ENCODE measurements around the gene MLANA. TPM values are rescaled to one million over a fixed set of nuclear protein-coding genes. Genes with fewer than 3 reads are reported as not detected.

Gene MLANA
- polyA plus RNA-seq, 1 donor (not counting 4 experiments of a cell fraction or from before 2014, with no cell fraction given) = not detected

GRCh38 chr9:5938449-5938848, 47.8 kb downstream of the MLANA start:
- Histone ChIP-seq H3K4me2 (ENCODE audit: control insufficient read depth, extremely low read depth, insufficient read depth, low read depth, low read length) (no peak overlapping the region), H3K9me1 (ENCODE audit: control insufficient read depth, extremely low read depth, insufficient read depth, low read length) (no peaks in the 10 kb centered on the region), H2AFZ (ENCODE audit: control insufficient read depth, low read length) (no peak overlapping the region), H3K9me3 (ENCODE audit: control insufficient read depth, low read depth, low read length) (no peaks in the 10 kb centered on the region), H3K27me3 (ENCODE audit: control insufficient read depth, extremely low read depth, insufficient read depth, low read length) (no peaks in the 10 kb centered on the region), H3K36me3 (ENCODE audit: control insufficient read depth in 2 of 2, extremely low read depth in 1 of 2, insufficient read depth in 2 of 2, low read length in 2 of 2) (peaks cover 0 to 4% of the 10 kb centered on the region in 2 experiments), H3K9ac (ENCODE audit: control insufficient read depth, extremely low read depth, insufficient read depth, low read length) (no peak overlapping the region), H3K79me2 (ENCODE audit: control insufficient read depth, insufficient read depth, low read length) (no peaks in the 10 kb centered on the region), H3K4me1 (ENCODE audit: control insufficient read depth, extremely low read depth, insufficient read depth, low read length) (no peaks in the 10 kb centered on the region), H3K4me3 (ENCODE audit: control insufficient read depth in 2 of 3, extremely low read depth in 1 of 3, insufficient read depth in 2 of 3, low read depth in 1 of 3, low read length in 3 of 3) (no peak overlapping the region), H4K20me1 (ENCODE audit: control insufficient read depth, extremely low read depth, insufficient read depth, low read length) (no peaks in the 10 kb centered on the region), H3K27ac (ENCODE audit: control insufficient read depth, insufficient read depth, low read length) (no peak overlapping the region)
- DNase-seq (ENCODE audit: low read depth, low spot score) (no peak), FAIRE-seq (no peak)
- TF ChIP-seq CTCF (optimal IDR thresholded peaks at IDR 0.05 in 1 of 3, IDR thresholded peaks at IDR 0.05 in 1 of 3, conservative IDR thresholded peaks at IDR 0.05 in 1 of 3; ENCODE audit: extremely low read depth in 1 of 3, insufficient read depth in 2 of 3, low read length in 3 of 3) (no peak), EZH2 (IDR thresholded peaks at IDR 0.05; ENCODE audit: low read length) (no peak)
- dilution Hi-C loops (cut with MboI; ENCODE audit: extremely low pct_ligation_motif_present, low sequenced_read_pairs) = no loop called here

- dilution Hi-C loops (cut with MboI; ENCODE audit: extremely low pct_ligation_motif_present, low sequenced_read_pairs) = no loop called here
- TF ChIP-seq CTCF (optimal IDR thresholded peaks at IDR 0.05 in 1 of 3, IDR thresholded peaks at IDR 0.05 in 1 of 3, conservative IDR thresholded peaks at IDR 0.05 in 1 of 3; ENCODE audit: extremely low read depth in 1 of 3, insufficient read depth in 2 of 3, low read length in 3 of 3) (no peak), EZH2 (IDR thresholded peaks at IDR 0.05; ENCODE audit: low read length) (no peak)
- no peaks in the 10 kb centered on the region for H3K27me3 ChIP-seq (ENCODE audit: control insufficient read depth, extremely low read depth, insufficient read depth, low read length)
- FAIRE-seq (no peak), DNase-seq (ENCODE audit: low read depth, low spot score) (no peak)
- H4K20me1 ChIP-seq (ENCODE audit: control insufficient read depth, extremely low read depth, insufficient read depth, low read length) = no peaks in the 10 kb centered on the region
- no peaks in the 10 kb centered on the region for H3K9me3 ChIP-seq (ENCODE audit: control insufficient read depth, low read depth, low read length)
- no peaks in the 10 kb centered on the region for H3K9me1 ChIP-seq (ENCODE audit: control insufficient read depth, extremely low read depth, insufficient read depth, low read length)
- no peaks in the 10 kb centered on the region for H3K4me1 ChIP-seq (ENCODE audit: control insufficient read depth, extremely low read depth, insufficient read depth, low read length)
- H2AFZ ChIP-seq (ENCODE audit: control insufficient read depth, low read length) = no peak overlapping the region
- no peak overlapping the region for H3K4me3 ChIP-seq (ENCODE audit: control insufficient read depth in 2 of 3, extremely low read depth in 1 of 3, insufficient read depth in 2 of 3, low read depth in 1 of 3, low read length in 3 of 3)
- H3K79me2 ChIP-seq (ENCODE audit: control insufficient read depth, insufficient read depth, low read length) = no peaks in the 10 kb centered on the region
- no peak overlapping the region for H3K9ac ChIP-seq (ENCODE audit: control insufficient read depth, extremely low read depth, insufficient read depth, low read length)
- H3K36me3 ChIP-seq (ENCODE audit: control insufficient read depth in 2 of 2, extremely low read depth in 1 of 2, insufficient read depth in 2 of 2, low read length in 2 of 2) = peaks cover 0 to 4% of the 10 kb centered on the region in 2 experiments
- H3K27ac ChIP-seq (ENCODE audit: control insufficient read depth, insufficient read depth, low read length) = no peak overlapping the region
- no peak overlapping the region for H3K4me2 ChIP-seq (ENCODE audit: control insufficient read depth, extremely low read depth, insufficient read depth, low read depth, low read length)
Observed at GRCh38 chr9:5939530-5939929, 48.8 kb downstream of the MLANA start.

Data from keratinocyte (primary cell).